ENCODE data around the gene ABTB2.

GRCh38 chr11:34356130-34356529 is 1.7 kb downstream of the ABTB2 start:
- no peak for TF ChIP-seq CTCF (IDR thresholded peaks at IDR 0.05; ENCODE audit: insufficient read depth, low read length)
- no peak for TF ChIP-seq POLR2AphosphoS5 (IDR thresholded peaks at IDR 0.05; ENCODE audit: low read depth)
- no peak for TF ChIP-seq GABPA (IDR thresholded peaks at IDR 0.05; ENCODE audit: low read depth)
- TF ChIP-seq REST (IDR thresholded peaks at IDR 0.05; ENCODE audit: insufficient replicate concordance, low read depth), result no peak
- no peak for TF ChIP-seq SPI1 (IDR thresholded peaks at IDR 0.05; ENCODE audit: borderline replicate concordance, low read depth)
